Muscle of back (tissue), 13 donors: Measurements from ENCODE around the gene PRKCE. TPM values are rescaled to one million over a fixed set of nuclear protein-coding genes. Genes with fewer than 3 reads are reported as not detected.

ENCODE experiments used
- DNase-seq, 3 donors: peaks; one replicate each; pipeline versions ENCODE4 v3.0.0 to v3.0.0-alpha.2; 2013
- long read RNA-seq, 9 donors: transcript quantifications; one replicate each; lab custom pipeline, GENCODE V29; 2026
- polyA plus RNA-seq, 10 donors: library from polyadenylated mRNA; unstranded; fragments of 120-200 nt; gene quantifications; one replicate each; pipeline ENCODE4 v1.2.1, GENCODE V29; 2013; ENCODE audit not compliant: insufficient read length in 10 of 10

PRKCE gene
- polyA plus RNA-seq, result 1 to 10 TPM; 4.6 to 7.8 (median 6.1) TPM
- long read RNA-seq, donor 1, partial matches to known transcripts, result 0 of 1 reads
- long read RNA-seq, donor 1, other reads (novel, unspliced or antisense), result 0 of 1 reads
- long read RNA-seq, donor 2, result 0 reads
- long read RNA-seq, donor 3, result 0 reads
- long read RNA-seq, donor 4, result 0 reads
- long read RNA-seq, donor 5, result 0 reads
- long read RNA-seq, donor 6, full-length matches to known transcripts, result 1 of 1 reads
- long read RNA-seq, donor 6, partial matches to known transcripts, result 0 of 1 reads
- long read RNA-seq, donor 6, other reads (novel, unspliced or antisense), result 0 of 1 reads
- long read RNA-seq, donor 7, full-length matches to known transcripts, result 1 of 1 reads
- long read RNA-seq, donor 7, partial matches to known transcripts, result 0 of 1 reads
- long read RNA-seq, donor 7, other reads (novel, unspliced or antisense), result 0 of 1 reads
- long read RNA-seq, donor 8, full-length matches to known transcripts, result 2 of 2 reads
- long read RNA-seq, donor 8, partial matches to known transcripts, result 0 of 2 reads
- long read RNA-seq, donor 8, other reads (novel, unspliced or antisense), result 0 of 2 reads
- long read RNA-seq, donor 9, result 0 reads

GRCh38 chr2:45651415-45652089 is at the start of gene PRKCE:
PRKCE (plus strand) TSS chr2:45651675.
- peak in 2 of 3 donors; percentile 73 to 89 for DNase-seq

- DNase-seq, result no peak
These were observed 48.9 kb upstream of the PRKCE start for GRCh38 chr2:45602624-45603023.

GRCh38 chr2:45605116-45605515 is 46.4 kb upstream of the PRKCE start:
- no peak for DNase-seq

- DNase-seq, result no peak
These were observed 44.7 kb upstream of the PRKCE start for GRCh38 chr2:45606796-45607195.

- no peak for DNase-seq
These were observed 43.8 kb upstream of the PRKCE start for GRCh38 chr2:45607701-45608100.

GRCh38 chr2:45610281-45611019 is 41.0 kb upstream of the PRKCE start:
- DNase-seq, result peak; percentile 55 to 88 (median 65)

GRCh38 chr2:45611020-45611859 is 40.2 kb upstream of the PRKCE start, which contains the start of gene SRBD1:
SRBD1 (minus strand) TSS chr2:45611267; CDS start chr2:45605441, 5,826 bp downstream.
- peak; percentile 93 to 96 (median 94) for DNase-seq

- DNase-seq, result no peak
These were observed 39.2 kb upstream of the PRKCE start for GRCh38 chr2:45612285-45612684.

GRCh38 chr2:45612731-45613130 is 38.7 kb upstream of the PRKCE start:
- DNase-seq, result no peak

GRCh38 chr2:45614330-45614729 is 37.1 kb upstream of the PRKCE start:
- no peak for DNase-seq

- no peak for DNase-seq
These were observed 36.5 kb upstream of the PRKCE start for GRCh38 chr2:45614871-45615415.

- DNase-seq, result no peak
These were observed 34.6 kb upstream of the PRKCE start for GRCh38 chr2:45616658-45617411.

GRCh38 chr2:45617496-45617895 is 34.0 kb upstream of the PRKCE start:
- DNase-seq, result no peak

GRCh38 chr2:45622336-45623075 is 29.0 kb upstream of the PRKCE start:
- DNase-seq, result no peak

- no peak for DNase-seq
These were observed 28.4 kb upstream of the PRKCE start for GRCh38 chr2:45623098-45623497.

- no peak for DNase-seq
These were observed 25.7 kb upstream of the PRKCE start for GRCh38 chr2:45625824-45626223.

GRCh38 chr2:45626387-45627221 is 24.9 kb upstream of the PRKCE start:
- no peak for DNase-seq

GRCh38 chr2:45627911-45628310 is 23.6 kb upstream of the PRKCE start:
- no peak for DNase-seq
